GM23338 (cell line): ENCODE measurements around the gene C1orf198.

Experiments used
- CREB1 ChIP-seq: fragments of 250-450 bp; sonication (Bioruptor Pico); IDR thresholded peaks from 2 replicates; pipeline ENCODE4 v1.5.0; 2020; ENCODE audit warnings: low read depth, mild to moderate bottlenecking, moderate library complexity
- EZH2 ChIP-seq: fragments of 200-600 bp; sonication (generic); IDR thresholded peaks from one replicate; pipeline ENCODE4 v1.8.0; 2017; ENCODE audit warnings: antibody characterized with exemption, mild to moderate bottlenecking, low read depth; ENCODE audit not compliant: unreplicated experiment
- EZH2phosphoT487 ChIP-seq: fragments of 200-600 bp; sonication (generic); IDR thresholded peaks from one replicate; pipeline ENCODE4 v1.8.1; 2018; ENCODE audit warnings: antibody characterized with exemption; ENCODE audit not compliant: unreplicated experiment
- JUNB ChIP-seq: IDR thresholded peaks from one replicate; pipeline ENCODE4 v1.6.1; 2016; ENCODE audit warnings: antibody characterized with exemption; ENCODE audit not compliant: unreplicated experiment
- NANOG ChIP-seq: IDR thresholded peaks from 2 replicates; pipeline ENCODE4 v1.6.1; 2016; ENCODE audit warnings: antibody characterized with exemption, borderline replicate concordance
- POLR2AphosphoS5 ChIP-seq: IDR thresholded peaks from 2 replicates; pipeline ENCODE4 v1.6.1; 2016; ENCODE audit warnings: antibody characterized with exemption, low read depth
- STAT1 ChIP-seq: IDR thresholded peaks from one replicate; pipeline ENCODE4 v1.6.1; 2016; ENCODE audit warnings: antibody characterized with exemption; ENCODE audit not compliant: unreplicated experiment
- ZNF331 ChIP-seq: fragments of 250-450 bp; sonication (Bioruptor Pico); IDR thresholded peaks from 2 replicates; pipeline ENCODE4 v1.5.0; 2020; ENCODE audit warnings: low read depth, mild to moderate bottlenecking, moderate library complexity
- TF ChIP-seq, protein P1 (sequence below), 2 experiments: fragments of 200-600 bp in 1 of 2; sonication (generic) in 1 of 2; conservative IDR thresholded peaks; 2 replicates each; pipeline versions ENCODE4 v1.5.1 to v1.6.1; 2016 to 2017; ENCODE audit warnings: antibody characterized with exemption in 2 of 2, low read depth in 2 of 2, mild to moderate bottlenecking in 2 of 2, moderate library complexity in 1 of 2
- TF ChIP-seq, protein P2 (sequence below): IDR thresholded peaks from one replicate; pipeline ENCODE4 v1.6.1; 2018; ENCODE audit warnings: antibody characterized with exemption; ENCODE audit not compliant: unreplicated experiment
- TF ChIP-seq, protein P3 (sequence below): IDR thresholded peaks from 2 replicates; pipeline ENCODE4 v1.6.1; 2016; ENCODE audit warnings: antibody characterized with exemption
- TF ChIP-seq, protein P4 (sequence below): fragments of 250-450 bp; sonication (Bioruptor Pico); IDR thresholded peaks from 2 replicates; pipeline ENCODE4 v1.5.0; 2020; ENCODE audit warnings: mild to moderate bottlenecking, moderate library complexity

DNA sequence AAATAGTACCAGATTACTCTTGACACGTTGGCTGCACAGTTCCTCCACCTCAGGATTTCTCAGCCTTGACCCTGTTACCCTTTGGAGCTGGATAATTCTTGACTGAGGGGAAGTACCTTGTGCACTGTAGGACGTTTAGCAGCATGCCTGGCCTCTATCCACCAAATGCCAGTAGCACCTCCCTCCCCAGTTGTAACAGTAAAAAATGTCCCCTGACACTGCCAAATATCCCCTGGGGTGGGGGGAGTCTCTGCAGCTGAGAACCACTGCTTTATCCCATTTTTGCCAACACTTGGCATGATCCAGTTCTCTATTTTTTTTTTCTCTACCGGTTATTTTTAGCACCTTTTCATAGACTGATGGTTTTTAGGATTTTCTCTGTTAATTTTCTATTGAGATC is 34.0 kb downstream of the C1orf198 start:
- TF ChIP-seq EZH2 (no peak), JUNB (no peak), POLR2AphosphoS5 (no peak), ZNF331 (CRISPR knock-in tag) (no peak), CREB1 (CRISPR knock-in tag) (no peak), NANOG (no peak), EZH2phosphoT487 (no peak), STAT1 (no peak)
- TF ChIP-seq, protein P1, sequence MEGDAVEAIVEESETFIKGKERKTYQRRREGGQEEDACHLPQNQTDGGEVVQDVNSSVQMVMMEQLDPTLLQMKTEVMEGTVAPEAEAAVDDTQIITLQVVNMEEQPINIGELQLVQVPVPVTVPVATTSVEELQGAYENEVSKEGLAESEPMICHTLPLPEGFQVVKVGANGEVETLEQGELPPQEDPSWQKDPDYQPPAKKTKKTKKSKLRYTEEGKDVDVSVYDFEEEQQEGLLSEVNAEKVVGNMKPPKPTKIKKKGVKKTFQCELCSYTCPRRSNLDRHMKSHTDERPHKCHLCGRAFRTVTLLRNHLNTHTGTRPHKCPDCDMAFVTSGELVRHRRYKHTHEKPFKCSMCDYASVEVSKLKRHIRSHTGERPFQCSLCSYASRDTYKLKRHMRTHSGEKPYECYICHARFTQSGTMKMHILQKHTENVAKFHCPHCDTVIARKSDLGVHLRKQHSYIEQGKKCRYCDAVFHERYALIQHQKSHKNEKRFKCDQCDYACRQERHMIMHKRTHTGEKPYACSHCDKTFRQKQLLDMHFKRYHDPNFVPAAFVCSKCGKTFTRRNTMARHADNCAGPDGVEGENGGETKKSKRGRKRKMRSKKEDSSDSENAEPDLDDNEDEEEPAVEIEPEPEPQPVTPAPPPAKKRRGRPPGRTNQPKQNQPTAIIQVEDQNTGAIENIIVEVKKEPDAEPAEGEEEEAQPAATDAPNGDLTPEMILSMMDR (conservative IDR thresholded peaks at IDR 0.05; ENCODE audit: low read depth in 2 of 2), result no peak
- TF ChIP-seq, protein P2, sequence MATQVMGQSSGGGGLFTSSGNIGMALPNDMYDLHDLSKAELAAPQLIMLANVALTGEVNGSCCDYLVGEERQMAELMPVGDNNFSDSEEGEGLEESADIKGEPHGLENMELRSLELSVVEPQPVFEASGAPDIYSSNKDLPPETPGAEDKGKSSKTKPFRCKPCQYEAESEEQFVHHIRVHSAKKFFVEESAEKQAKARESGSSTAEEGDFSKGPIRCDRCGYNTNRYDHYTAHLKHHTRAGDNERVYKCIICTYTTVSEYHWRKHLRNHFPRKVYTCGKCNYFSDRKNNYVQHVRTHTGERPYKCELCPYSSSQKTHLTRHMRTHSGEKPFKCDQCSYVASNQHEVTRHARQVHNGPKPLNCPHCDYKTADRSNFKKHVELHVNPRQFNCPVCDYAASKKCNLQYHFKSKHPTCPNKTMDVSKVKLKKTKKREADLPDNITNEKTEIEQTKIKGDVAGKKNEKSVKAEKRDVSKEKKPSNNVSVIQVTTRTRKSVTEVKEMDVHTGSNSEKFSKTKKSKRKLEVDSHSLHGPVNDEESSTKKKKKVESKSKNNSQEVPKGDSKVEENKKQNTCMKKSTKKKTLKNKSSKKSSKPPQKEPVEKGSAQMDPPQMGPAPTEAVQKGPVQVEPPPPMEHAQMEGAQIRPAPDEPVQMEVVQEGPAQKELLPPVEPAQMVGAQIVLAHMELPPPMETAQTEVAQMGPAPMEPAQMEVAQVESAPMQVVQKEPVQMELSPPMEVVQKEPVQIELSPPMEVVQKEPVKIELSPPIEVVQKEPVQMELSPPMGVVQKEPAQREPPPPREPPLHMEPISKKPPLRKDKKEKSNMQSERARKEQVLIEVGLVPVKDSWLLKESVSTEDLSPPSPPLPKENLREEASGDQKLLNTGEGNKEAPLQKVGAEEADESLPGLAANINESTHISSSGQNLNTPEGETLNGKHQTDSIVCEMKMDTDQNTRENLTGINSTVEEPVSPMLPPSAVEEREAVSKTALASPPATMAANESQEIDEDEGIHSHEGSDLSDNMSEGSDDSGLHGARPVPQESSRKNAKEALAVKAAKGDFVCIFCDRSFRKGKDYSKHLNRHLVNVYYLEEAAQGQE, result no peak
- TF ChIP-seq, protein P3, sequence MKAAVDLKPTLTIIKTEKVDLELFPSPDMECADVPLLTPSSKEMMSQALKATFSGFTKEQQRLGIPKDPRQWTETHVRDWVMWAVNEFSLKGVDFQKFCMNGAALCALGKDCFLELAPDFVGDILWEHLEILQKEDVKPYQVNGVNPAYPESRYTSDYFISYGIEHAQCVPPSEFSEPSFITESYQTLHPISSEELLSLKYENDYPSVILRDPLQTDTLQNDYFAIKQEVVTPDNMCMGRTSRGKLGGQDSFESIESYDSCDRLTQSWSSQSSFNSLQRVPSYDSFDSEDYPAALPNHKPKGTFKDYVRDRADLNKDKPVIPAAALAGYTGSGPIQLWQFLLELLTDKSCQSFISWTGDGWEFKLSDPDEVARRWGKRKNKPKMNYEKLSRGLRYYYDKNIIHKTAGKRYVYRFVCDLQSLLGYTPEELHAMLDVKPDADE, result no peak
- TF ChIP-seq, protein P4, sequence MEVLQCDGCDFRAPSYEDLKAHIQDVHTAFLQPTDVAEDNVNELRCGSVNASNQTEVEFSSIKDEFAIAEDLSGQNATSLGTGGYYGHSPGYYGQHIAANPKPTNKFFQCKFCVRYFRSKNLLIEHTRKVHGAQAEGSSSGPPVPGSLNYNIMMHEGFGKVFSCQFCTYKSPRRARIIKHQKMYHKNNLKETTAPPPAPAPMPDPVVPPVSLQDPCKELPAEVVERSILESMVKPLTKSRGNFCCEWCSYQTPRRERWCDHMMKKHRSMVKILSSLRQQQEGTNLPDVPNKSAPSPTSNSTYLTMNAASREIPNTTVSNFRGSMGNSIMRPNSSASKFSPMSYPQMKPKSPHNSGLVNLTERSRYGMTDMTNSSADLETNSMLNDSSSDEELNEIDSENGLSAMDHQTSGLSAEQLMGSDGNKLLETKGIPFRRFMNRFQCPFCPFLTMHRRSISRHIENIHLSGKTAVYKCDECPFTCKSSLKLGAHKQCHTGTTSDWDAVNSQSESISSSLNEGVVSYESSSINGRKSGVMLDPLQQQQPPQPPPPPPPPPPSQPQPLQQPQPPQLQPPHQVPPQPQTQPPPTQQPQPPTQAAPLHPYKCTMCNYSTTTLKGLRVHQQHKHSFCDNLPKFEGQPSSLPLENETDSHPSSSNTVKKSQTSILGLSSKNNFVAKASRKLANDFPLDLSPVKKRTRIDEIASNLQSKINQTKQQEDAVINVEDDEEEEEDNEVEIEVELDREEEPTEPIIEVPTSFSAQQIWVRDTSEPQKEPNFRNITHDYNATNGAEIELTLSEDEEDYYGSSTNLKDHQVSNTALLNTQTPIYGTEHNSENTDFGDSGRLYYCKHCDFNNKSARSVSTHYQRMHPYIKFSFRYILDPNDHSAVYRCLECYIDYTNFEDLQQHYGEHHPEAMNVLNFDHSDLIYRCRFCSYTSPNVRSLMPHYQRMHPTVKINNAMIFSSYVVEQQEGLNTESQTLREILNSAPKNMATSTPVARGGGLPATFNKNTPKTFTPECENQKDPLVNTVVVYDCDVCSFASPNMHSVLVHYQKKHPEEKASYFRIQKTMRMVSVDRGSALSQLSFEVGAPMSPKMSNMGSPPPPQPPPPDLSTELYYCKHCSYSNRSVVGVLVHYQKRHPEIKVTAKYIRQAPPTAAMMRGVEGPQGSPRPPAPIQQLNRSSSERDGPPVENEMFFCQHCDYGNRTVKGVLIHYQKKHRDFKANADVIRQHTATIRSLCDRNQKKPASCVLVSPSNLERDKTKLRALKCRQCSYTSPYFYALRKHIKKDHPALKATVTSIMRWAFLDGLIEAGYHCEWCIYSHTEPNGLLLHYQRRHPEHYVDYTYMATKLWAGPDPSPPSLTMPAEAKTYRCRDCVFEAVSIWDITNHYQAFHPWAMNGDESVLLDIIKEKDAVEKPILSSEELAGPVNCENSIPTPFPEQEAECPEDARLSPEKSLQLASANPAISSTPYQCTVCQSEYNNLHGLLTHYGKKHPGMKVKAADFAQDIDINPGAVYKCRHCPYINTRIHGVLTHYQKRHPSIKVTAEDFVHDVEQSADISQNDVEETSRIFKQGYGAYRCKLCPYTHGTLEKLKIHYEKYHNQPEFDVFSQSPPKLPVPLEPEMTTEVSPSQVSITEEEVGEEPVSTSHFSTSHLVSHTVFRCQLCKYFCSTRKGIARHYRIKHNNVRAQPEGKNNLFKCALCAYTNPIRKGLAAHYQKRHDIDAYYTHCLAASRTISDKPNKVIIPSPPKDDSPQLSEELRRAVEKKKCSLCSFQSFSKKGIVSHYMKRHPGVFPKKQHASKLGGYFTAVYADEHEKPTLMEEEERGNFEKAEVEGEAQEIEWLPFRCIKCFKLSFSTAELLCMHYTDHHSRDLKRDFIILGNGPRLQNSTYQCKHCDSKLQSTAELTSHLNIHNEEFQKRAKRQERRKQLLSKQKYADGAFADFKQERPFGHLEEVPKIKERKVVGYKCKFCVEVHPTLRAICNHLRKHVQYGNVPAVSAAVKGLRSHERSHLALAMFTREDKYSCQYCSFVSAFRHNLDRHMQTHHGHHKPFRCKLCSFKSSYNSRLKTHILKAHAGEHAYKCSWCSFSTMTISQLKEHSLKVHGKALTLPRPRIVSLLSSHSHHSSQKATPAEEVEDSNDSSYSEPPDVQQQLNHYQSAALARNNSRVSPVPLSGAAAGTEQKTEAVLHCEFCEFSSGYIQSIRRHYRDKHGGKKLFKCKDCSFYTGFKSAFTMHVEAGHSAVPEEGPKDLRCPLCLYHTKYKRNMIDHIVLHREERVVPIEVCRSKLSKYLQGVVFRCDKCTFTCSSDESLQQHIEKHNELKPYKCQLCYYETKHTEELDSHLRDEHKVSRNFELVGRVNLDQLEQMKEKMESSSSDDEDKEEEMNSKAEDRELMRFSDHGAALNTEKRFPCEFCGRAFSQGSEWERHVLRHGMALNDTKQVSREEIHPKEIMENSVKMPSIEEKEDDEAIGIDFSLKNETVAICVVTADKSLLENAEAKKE (CRISPR knock-in tag), result no peak
